Activated B cell treated with CpG ODN at 0.5 μM for 24 hours (primary cell): ENCODE results near the gene NAALADL2. TPM values are rescaled to one million over a fixed set of nuclear protein-coding genes. Genes with fewer than 3 reads are reported as not detected.

Experiments
- ATAC-seq: fragments of 200-7000 bp; cut with Tn5 transposase; one replicate; pipeline ENCODE4 v1.10.0; 2021; ENCODE audit warnings: low read depth, mild to moderate bottlenecking, moderate library complexity
- CTCF ChIA-PET: fragments of 350-600 bp; sonication (Branson Sonifier 250); formaldehyde crosslinking; loops from one replicate; lab custom pipeline; 2021; ENCODE audit warnings: antibody characterized with exemption; lab: Charles Lee
- POLR2A ChIA-PET: fragments of 350-600 bp; sonication (Branson Sonifier 250); formaldehyde crosslinking; loops from one replicate; lab custom pipeline; 2021; ENCODE audit warnings: antibody characterized with exemption; lab: Charles Lee
- DNase-seq: peaks from one replicate; pipeline ENCODE4 v3.0.0; 2022
- H3K27ac Mint-ChIP-seq: one replicate; pipeline ENCODE4 v1.8.0; 2020; ENCODE audit warnings: mixed read lengths
- H3K27me3 Mint-ChIP-seq: one replicate; pipeline ENCODE4 v1.8.0; 2021; ENCODE audit warnings: mixed read lengths
- H3K36me3 Mint-ChIP-seq: one replicate; pipeline ENCODE4 v1.8.0; 2021; ENCODE audit warnings: low read depth, mixed read lengths
- H3K4me1 Mint-ChIP-seq: one replicate; pipeline ENCODE4 v1.8.0; 2021; ENCODE audit warnings: mixed read lengths
- H3K4me3 Mint-ChIP-seq: one replicate; pipeline ENCODE4 v1.8.0; 2020; ENCODE audit warnings: mild to moderate bottlenecking, mixed read lengths
- H3K9me3 Mint-ChIP-seq: one replicate; pipeline ENCODE4 v1.8.0; 2020; ENCODE audit warnings: mixed read lengths
- CTCF ChIP-seq: fragments of 200-600 bp; IDR thresholded peaks from one replicate; pipeline ENCODE4 v1.8.0; 2022; ENCODE audit warnings: antibody characterized with exemption, mild to moderate bottlenecking
- intact Hi-C: fragments of 100-400 bp; cut with micrococcal nuclease; formaldehyde crosslinking; loops from one replicate; pipeline ENCODE4 v1.15.1; 2024
- total RNA-seq: library from RNA; stranded (reverse); gene quantifications from 2 replicates; pipeline ENCODE4 v1.2.3, GENCODE V29; 2022

Gene NAALADL2
- total RNA-seq, 1 donor from 2014 or later, result not detected

GRCh38 chr3:175240921-175241320 lies 381.8 kb downstream of the NAALADL2 start:
- H3K4me1 Mint-ChIP-seq, result no peaks in the 10 kb centered on the region
- H3K27me3 Mint-ChIP-seq, result no peaks in the 10 kb centered on the region
- H3K36me3 Mint-ChIP-seq, result no peaks in the 10 kb centered on the region
- DNase-seq (no peak), ATAC-seq (no peak)
- POLR2A ChIA-PET, result no interaction called here
- intact Hi-C loops, result no loop called here
- no peak for TF ChIP-seq CTCF
- peaks cover 9% of the 10 kb centered on the region for H3K9me3 Mint-ChIP-seq
- no peak overlapping the region for H3K27ac Mint-ChIP-seq
- H3K4me3 Mint-ChIP-seq, result no peak overlapping the region
- CTCF ChIA-PET, result no interaction called here

DNA sequence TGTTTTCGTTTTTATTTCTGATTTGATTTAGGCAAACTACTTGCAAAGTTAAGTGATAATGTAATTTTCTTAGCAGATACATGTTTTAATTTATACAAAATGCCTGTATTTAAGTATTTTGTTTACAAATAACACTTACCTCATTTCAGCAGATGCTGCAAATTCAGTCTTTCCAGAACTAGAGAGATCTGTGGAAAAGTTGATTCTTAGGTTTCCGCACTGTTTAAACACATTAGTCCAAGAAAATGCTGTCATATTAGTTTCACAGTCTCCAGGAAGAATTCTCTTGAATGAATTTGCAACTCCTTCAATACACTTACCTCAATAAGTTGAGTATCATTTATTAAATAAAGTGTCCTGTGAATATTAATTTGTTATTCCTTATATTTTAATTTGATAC lies 383.1 kb downstream of the NAALADL2 start:
- Mint-ChIP-seq H3K27ac (no peak overlapping the region), H3K36me3 (no peaks in the 10 kb centered on the region), H3K9me3 (peaks cover 5% of the 10 kb centered on the region), H3K27me3 (no peaks in the 10 kb centered on the region), H3K4me3 (no peak overlapping the region), H3K4me1 (no peaks in the 10 kb centered on the region)
- TF ChIP-seq CTCF, result no peak
- POLR2A ChIA-PET, result no interaction called here
- intact Hi-C loops, result no loop called here
- no peak for DNase-seq
- ATAC-seq, result no peak
- CTCF ChIA-PET, result no interaction called here

- DNase-seq (no peak), ATAC-seq (no peak)
- Mint-ChIP-seq H3K4me3 (no peak overlapping the region), H3K9me3 (peaks cover 4% of the 10 kb centered on the region), H3K27ac (no peak overlapping the region), H3K27me3 (no peaks in the 10 kb centered on the region), H3K4me1 (no peaks in the 10 kb centered on the region), H3K36me3 (no peaks in the 10 kb centered on the region)
- TF ChIP-seq CTCF, result no peak
- ChIA-PET CTCF (no interaction called here), POLR2A (no interaction called here)
- intact Hi-C loops, result no loop called here
These were observed 387.1 kb downstream of the NAALADL2 start for GRCh38 chr3:175246234-175246633.

DNA sequence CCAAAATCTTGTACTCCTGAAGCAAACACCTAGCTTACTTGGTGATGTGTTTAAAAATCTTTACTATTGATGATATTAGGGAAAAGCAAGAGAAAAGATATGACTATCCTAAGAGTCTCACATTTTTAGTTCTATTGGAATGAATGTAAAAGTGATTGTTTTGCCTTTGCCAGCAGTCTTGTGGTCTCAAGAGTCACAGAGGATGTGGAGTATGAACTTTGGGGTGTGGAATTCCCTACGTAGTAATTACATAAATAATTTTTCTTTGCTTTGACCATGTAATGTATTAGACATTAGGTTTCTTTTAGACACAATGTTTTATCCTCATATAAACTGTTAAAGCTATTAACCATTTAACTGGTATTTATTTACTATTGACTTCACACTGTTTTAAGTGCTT lies 387.6 kb downstream of the NAALADL2 start:
- POLR2A ChIA-PET, result no interaction called here
- DNase-seq (no peak), ATAC-seq (no peak)
- no peaks in the 10 kb centered on the region for H3K4me1 Mint-ChIP-seq
- no peaks in the 10 kb centered on the region for H3K27me3 Mint-ChIP-seq
- H3K4me3 Mint-ChIP-seq, result no peak overlapping the region
- CTCF ChIA-PET, result no interaction called here
- no peak for TF ChIP-seq CTCF
- H3K9me3 Mint-ChIP-seq, result peaks cover 6% of the 10 kb centered on the region
- H3K36me3 Mint-ChIP-seq, result no peaks in the 10 kb centered on the region
- intact Hi-C loops, result no loop called here
- H3K27ac Mint-ChIP-seq, result no peak overlapping the region

GRCh38 chr3:175247629-175248028 lies 388.5 kb downstream of the NAALADL2 start:
- H3K4me3 Mint-ChIP-seq, result no peak overlapping the region
- no peak for ATAC-seq
- no peak for DNase-seq
- H3K27me3 Mint-ChIP-seq, result no peaks in the 10 kb centered on the region
- no peaks in the 10 kb centered on the region for H3K36me3 Mint-ChIP-seq
- intact Hi-C loops, result no loop called here
- peaks cover 6% of the 10 kb centered on the region for H3K9me3 Mint-ChIP-seq
- POLR2A ChIA-PET, result no interaction called here
- H3K4me1 Mint-ChIP-seq, result no peaks in the 10 kb centered on the region
- no peak overlapping the region for H3K27ac Mint-ChIP-seq
- TF ChIP-seq CTCF, result no peak
- CTCF ChIA-PET, result no interaction called here
